ENCODE measurements around the gene LDLRAD4.

DNA sequence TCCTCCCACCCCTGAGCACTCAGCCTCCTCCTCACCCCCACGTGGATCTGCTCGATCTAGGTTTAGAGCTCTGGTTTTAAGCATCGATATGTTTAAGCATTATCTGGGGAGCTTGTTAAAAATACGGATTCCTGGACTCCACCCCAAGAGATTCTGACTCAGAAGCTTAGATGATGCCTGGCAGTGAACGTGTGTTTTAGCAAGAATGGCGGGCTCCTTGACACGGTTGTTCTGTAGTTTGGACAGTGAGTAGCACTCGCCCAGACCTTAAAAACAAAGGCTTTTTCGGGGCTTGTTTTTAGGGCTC lies 47.3 kb downstream of the LDLRAD4 start:
- no peak for TF ChIP-seq EZH2 (IDR thresholded peaks at IDR 0.05; ENCODE audit: borderline replicate concordance, low read depth, low read length, poor library complexity, severe bottlenecking)
- TF ChIP-seq CTCF (conservative IDR thresholded peaks at IDR 0.05; ENCODE audit: low read depth, low read length), result no peak

Measured in A673 (cell line).